Measurements from ENCODE around the gene ZNF32. TPM values are rescaled to one million over a fixed set of nuclear protein-coding genes. Genes with fewer than 3 reads are reported as not detected.
A peak's percentile ranks its signal among the peaks of the same experiment; 100 is the strongest.

ZNF32 gene
- total and polyA plus RNA-seq, 3 experiments from 2014 or later: 17.4 to 86.3 (median 17.7) TPM

DNA sequence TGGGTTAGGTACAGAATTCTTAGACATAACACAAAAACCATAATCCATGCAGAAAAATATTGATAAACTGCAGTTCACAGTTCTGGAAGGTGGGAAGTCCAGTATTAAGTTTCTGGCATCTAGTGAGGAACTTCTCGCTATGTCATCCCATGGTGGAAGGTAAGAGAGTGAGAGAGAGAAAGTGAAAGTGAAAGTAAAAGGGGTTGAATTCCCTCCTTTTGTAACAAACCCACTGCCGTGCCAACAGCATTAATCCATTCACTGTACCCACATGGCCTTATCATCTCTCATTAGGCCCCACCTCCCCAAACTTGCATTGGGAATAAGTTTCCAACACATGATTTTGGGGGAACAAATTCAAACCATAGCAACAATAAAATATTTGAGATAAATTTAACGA, 25.3 kb downstream of the ZNF32 start:
- peaks cover 12 to 15% (median 15%) of the 10 kb centered on the region in 3 donors for H3K4me1 Mint-ChIP-seq
- peak in 1 of 5 donors; percentile 18 for DNase-seq
- H3K9me3 Mint-ChIP-seq: peaks cover 11 to 33% (median 16%) of the 10 kb centered on the region in 5 donors
- Histone ChIP-seq H3K4me1 (ENCODE audit: insufficient read depth, low read length) (no peaks in the 10 kb centered on the region), H3K27ac (ENCODE audit: low read depth, low read length) (no peak overlapping the region), H3K36me3 (ENCODE audit: insufficient read depth, low read length) (no peaks in the 10 kb centered on the region), H3K9me3 (ENCODE audit: low read length) (no peaks in the 10 kb centered on the region), H3K27me3 (ENCODE audit: insufficient read depth, low read length, poor library complexity, severe bottlenecking) (no peaks in the 10 kb centered on the region), H3K4me3 (ENCODE audit: low read length) (peak overlapping the region; percentile 14)
- ChIA-PET CTCF (no interaction called here), POLR2A (no interaction called here)
- H3K27ac Mint-ChIP-seq: peak overlapping the region in 6 of 8 donors; percentile 10 to 85 (median 50)
- peaks cover 1 to 22% (median 5%) of the 10 kb centered on the region in 3 donors for H3K36me3 Mint-ChIP-seq
- H3K4me3 Mint-ChIP-seq: peak overlapping the region; percentile 58 to 79 (median 68)
- H3K27me3 Mint-ChIP-seq: no peaks in the 10 kb centered on the region

DNA sequence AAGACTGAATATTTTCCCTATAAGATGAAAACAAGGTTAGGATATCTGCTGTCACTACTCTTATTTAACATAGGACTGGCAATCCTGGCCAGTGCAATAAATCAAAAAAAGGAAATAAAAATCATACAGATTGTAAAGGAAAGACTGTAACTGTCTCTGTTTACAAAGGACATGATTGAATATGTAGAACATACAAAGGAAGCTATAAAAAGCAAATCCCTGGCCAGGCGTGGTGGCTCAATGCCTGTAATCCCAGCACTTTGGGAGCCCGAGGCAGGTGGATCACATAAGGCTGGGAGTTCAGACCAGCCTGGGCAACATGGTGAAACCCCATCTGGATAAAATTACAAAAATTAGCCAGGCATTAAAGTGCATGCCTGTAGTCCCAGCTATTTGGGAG, 26.6 kb downstream of the ZNF32 start:
- Histone ChIP-seq H3K4me1 (ENCODE audit: insufficient read depth, low read length) (no peaks in the 10 kb centered on the region), H3K36me3 (ENCODE audit: insufficient read depth, low read length) (no peaks in the 10 kb centered on the region), H3K27me3 (ENCODE audit: insufficient read depth, low read length, poor library complexity, severe bottlenecking) (no peaks in the 10 kb centered on the region), H3K27ac (ENCODE audit: low read depth, low read length) (no peak overlapping the region), H3K9me3 (ENCODE audit: low read length) (peaks cover 9% of the 10 kb centered on the region), H3K4me3 (ENCODE audit: low read length) (no peak overlapping the region)
- Mint-ChIP-seq H3K36me3 (peaks cover 2 to 27% (median 9%) of the 10 kb centered on the region in 3 donors), H3K27me3 (no peaks in the 10 kb centered on the region), H3K9me3 (peaks cover 14 to 44% (median 25%) of the 10 kb centered on the region in 5 donors), H3K4me1 (peaks cover 12 to 15% (median 15%) of the 10 kb centered on the region in 3 donors), H3K4me3 (peak overlapping the region in 4 of 7 donors; percentile 1 to 60 (median 18)), H3K27ac (no peak overlapping the region)
- ChIA-PET POLR2A (no interaction called here), CTCF (no interaction called here)
- DNase-seq: no peak

DNA sequence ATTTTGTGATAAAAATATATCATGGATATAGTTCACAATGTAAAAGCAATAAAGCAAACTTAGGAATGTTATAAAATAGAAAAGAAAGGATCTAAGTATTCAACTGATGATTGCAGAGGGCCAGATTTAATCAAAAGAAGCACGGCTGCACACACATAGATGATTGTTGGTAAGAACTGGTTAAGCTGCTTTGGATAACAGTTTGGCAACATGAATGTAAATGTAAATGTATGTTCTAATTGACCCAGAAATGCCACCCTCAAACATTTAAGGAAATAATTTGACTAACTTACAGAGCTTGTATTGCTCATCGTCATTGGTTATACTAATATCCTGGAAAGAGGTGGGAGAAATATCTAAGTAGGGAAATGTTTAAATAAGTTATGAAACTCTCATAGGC, 29.3 kb downstream of the ZNF32 start:
- Mint-ChIP-seq H3K27ac (no peak overlapping the region), H3K4me1 (peaks cover 12 to 15% (median 15%) of the 10 kb centered on the region in 3 donors), H3K4me3 (no peak overlapping the region), H3K9me3 (peaks cover 28 to 68% (median 48%) of the 10 kb centered on the region in 5 donors), H3K27me3 (no peaks in the 10 kb centered on the region), H3K36me3 (peaks cover 24 to 54% (median 32%) of the 10 kb centered on the region in 3 donors)
- no peaks in the 10 kb centered on the region for H3K27me3 ChIP-seq (ENCODE audit: insufficient read depth, low read length, poor library complexity, severe bottlenecking)
- H3K4me3 ChIP-seq (ENCODE audit: low read length): no peak overlapping the region
- ChIA-PET CTCF (no interaction called here), POLR2A (no interaction called here)
- DNase-seq: no peak
- peaks cover 23% of the 10 kb centered on the region for H3K9me3 ChIP-seq (ENCODE audit: low read length)
- H3K27ac ChIP-seq (ENCODE audit: low read depth, low read length): no peak overlapping the region
- peaks cover 13% of the 10 kb centered on the region for H3K36me3 ChIP-seq (ENCODE audit: insufficient read depth, low read length)
- H3K4me1 ChIP-seq (ENCODE audit: insufficient read depth, low read length): no peaks in the 10 kb centered on the region

DNA sequence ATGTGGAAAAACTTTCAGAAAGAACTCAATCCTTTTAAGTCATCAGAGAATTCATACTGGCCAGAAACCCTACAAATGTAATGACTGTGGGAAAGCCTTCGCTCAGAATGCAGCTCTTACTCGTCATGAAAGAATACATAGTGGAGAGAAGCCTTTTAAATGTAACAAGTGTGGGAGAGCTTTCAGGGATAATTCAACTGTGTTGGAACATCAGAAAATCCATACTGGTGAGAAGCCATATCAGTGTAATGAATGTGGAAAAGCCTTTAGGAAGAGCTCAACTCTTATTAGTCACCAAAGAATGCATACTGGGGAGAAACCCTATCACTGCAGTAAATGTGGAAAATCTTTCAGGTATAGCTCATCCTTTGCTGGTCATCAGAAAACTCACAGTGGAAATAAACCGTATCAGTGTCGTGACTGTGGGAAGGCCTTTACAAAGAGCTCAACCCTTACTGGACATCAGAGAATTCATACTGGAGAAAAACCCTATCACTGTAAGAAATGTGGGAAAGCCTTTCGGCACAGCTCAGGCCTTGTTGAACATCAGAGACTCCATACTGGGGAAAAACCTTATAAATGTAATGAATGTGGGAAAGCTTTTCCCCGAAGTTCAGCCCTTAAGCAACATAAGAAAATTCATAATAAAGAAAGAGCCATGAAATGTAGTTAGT, 31.8 kb downstream of the ZNF32 start:
- ChIA-PET CTCF (interaction anchor here (1.3 kb wide), 1 partner anchor 74 kb away, joined by 3 read pairs; no protein-coding TSS in a partner anchor), POLR2A (interaction anchor here (0.5 kb wide), 1 partner anchor 386 kb away, joined by 3 read pairs; no protein-coding TSS in a partner anchor)
- Histone ChIP-seq H3K9me3 (ENCODE audit: low read length) (peaks cover 23% of the 10 kb centered on the region), H3K4me1 (ENCODE audit: insufficient read depth, low read length) (no peaks in the 10 kb centered on the region), H3K4me3 (ENCODE audit: low read length) (no peak overlapping the region), H3K27me3 (ENCODE audit: insufficient read depth, low read length, poor library complexity, severe bottlenecking) (no peaks in the 10 kb centered on the region), H3K36me3 (ENCODE audit: insufficient read depth, low read length) (peaks cover 13% of the 10 kb centered on the region), H3K27ac (ENCODE audit: low read depth, low read length) (no peak overlapping the region)
- Mint-ChIP-seq H3K4me1 (peaks cover 0 to 2% (median 0%) of the 10 kb centered on the region in 3 donors), H3K9me3 (peaks cover 24 to 62% (median 51%) of the 10 kb centered on the region in 5 donors), H3K4me3 (no peak overlapping the region), H3K27me3 (no peaks in the 10 kb centered on the region), H3K27ac (no peak overlapping the region), H3K36me3 (peaks cover 35 to 74% (median 55%) of the 10 kb centered on the region in 3 donors)
- no peak for DNase-seq

DNA sequence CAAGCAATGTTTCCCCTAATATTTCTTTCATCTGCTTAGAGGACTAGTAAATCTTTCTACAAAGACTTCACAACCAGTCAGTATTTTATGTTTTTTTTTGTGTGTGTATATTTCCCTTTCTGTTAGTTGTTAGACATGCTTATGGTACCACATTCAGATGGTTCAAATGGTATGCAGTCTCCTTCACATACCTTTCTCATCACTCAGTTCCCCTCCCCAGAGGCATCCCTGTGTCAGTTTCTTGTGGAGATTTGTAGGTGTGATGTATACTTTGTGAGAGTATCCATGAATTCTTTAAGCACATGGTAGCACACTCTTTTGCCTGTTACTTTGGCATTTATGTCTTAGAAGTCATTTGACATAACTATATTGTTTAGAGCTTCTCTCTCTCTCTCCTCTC, 38.0 kb downstream of the ZNF32 start:
- H3K27me3 Mint-ChIP-seq: no peaks in the 10 kb centered on the region
- peaks cover 29 to 38% (median 32%) of the 10 kb centered on the region in 3 donors for H3K4me1 Mint-ChIP-seq
- Histone ChIP-seq H3K9me3 (ENCODE audit: low read length) (no peaks in the 10 kb centered on the region), H3K27me3 (ENCODE audit: insufficient read depth, low read length, poor library complexity, severe bottlenecking) (no peaks in the 10 kb centered on the region), H3K27ac (ENCODE audit: low read depth, low read length) (no peak overlapping the region), H3K36me3 (ENCODE audit: insufficient read depth, low read length) (peaks cover under 1% of the 10 kb centered on the region), H3K4me1 (ENCODE audit: insufficient read depth, low read length) (peaks cover 13% of the 10 kb centered on the region), H3K4me3 (ENCODE audit: low read length) (no peak overlapping the region)
- peak overlapping the region in 1 of 7 donors; percentile 55 for H3K4me3 Mint-ChIP-seq
- peak overlapping the region in 1 of 8 donors; percentile 27 for H3K27ac Mint-ChIP-seq
- H3K36me3 Mint-ChIP-seq: peaks cover 33 to 62% (median 54%) of the 10 kb centered on the region in 3 donors
- no peak for DNase-seq
- ChIA-PET POLR2A (no interaction called here), CTCF (no interaction called here)
- peaks cover under 1 to 13% (median 10%) of the 10 kb centered on the region in 5 donors for H3K9me3 Mint-ChIP-seq

DNA sequence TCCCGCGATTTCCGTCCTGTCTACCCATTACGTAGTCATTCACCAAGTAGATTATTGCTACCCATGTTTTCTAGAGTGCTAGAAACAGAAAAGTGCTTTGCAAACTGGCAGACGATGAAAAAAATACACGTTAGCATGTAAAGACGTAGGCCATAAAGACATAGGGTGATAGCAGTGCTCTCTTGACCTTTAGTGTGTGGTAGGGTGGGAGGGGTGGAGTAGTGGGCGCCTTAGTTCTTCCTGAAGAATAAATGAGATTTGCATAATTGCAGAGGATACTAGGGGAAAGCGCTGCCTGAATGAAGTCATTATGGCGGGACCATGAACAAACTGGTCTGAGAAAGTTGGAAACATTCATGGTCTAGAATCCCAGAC, 41.5 kb downstream of the ZNF32 start:
- no peaks in the 10 kb centered on the region for H3K27me3 ChIP-seq (ENCODE audit: insufficient read depth, low read length, poor library complexity, severe bottlenecking)
- H3K36me3 ChIP-seq (ENCODE audit: insufficient read depth, low read length): no peaks in the 10 kb centered on the region
- DNase-seq: no peak
- Mint-ChIP-seq H3K9me3 (peaks cover 0 to 2% (median 0%) of the 10 kb centered on the region in 5 donors), H3K27ac (peak overlapping the region; percentile 54 to 85 (median 70)), H3K4me1 (peaks cover 29 to 42% (median 33%) of the 10 kb centered on the region in 3 donors), H3K27me3 (no peaks in the 10 kb centered on the region), H3K4me3 (peak overlapping the region; percentile 78 to 91 (median 83)), H3K36me3 (peaks cover 14 to 33% (median 22%) of the 10 kb centered on the region in 3 donors)
- ChIA-PET CTCF (no interaction called here), POLR2A (interaction anchor here (1.1 kb wide), 1 partner anchor 33 kb away, joined by 5 read pairs; the partner anchor contains the start of gene ZNF239)
- no peaks in the 10 kb centered on the region for H3K9me3 ChIP-seq (ENCODE audit: low read length)
- H3K27ac ChIP-seq (ENCODE audit: low read depth, low read length): no peak overlapping the region
- H3K4me3 ChIP-seq (ENCODE audit: low read length): peak overlapping the region; percentile 72
- peaks cover 13% of the 10 kb centered on the region for H3K4me1 ChIP-seq (ENCODE audit: insufficient read depth, low read length)

DNA sequence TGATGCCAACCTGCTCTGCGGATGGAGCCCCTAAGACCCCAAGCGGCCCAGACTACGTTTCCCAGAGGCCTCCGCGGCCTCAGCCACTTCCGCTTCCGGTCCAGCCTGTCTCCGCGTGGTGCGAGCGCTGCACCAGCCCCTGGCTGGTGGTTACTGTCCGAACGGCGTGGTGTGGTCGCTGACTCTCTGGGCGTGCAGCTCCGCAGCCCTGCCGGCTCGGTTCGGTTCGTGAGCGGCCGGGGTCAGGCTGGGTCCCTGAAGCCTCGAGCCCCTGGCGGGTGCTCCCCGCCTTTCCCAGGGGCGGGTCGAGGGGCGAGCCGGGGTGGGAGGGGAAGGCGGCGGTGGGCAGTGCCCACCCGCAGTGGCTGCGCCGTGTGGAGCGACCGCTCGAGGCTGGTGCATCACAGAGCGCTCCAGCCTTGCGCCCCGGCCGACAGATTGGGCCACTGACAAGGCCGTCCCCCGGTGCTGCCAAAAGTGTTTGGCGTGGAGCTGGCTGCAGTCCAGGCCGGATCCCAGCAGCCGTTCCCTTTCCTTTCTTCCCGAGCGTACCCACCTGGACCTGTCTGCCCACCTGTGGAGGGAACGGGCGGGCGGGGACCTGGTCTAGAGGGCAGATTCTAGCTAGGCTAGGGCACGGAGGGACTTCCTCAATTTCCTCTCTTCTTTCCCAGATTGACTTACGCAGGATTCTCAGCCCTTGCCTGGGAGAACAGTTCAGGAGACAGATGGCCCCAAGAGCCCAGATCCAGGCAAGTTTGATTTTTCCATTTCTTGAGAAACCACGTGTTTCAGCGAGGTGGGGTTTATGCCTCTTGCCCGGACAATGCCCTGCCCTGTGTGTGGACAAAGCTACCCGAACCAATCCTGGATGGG, 42.1 kb downstream of the ZNF32 start, which contains the start of gene ZNF485:
Gene ZNF485, plus strand, starts transcription at position 116 of the 876 bp plus-strand sequence. Its CDS starts 613 bp downstream, at position 729.
- H3K36me3 ChIP-seq (ENCODE audit: insufficient read depth, low read length): no peaks in the 10 kb centered on the region
- no peaks in the 10 kb centered on the region for H3K9me3 ChIP-seq (ENCODE audit: low read length)
- peak within 1 kb of the TSS; percentile 72 for H3K4me3 ChIP-seq (ENCODE audit: low read length)
- peaks cover 14 to 28% (median 16%) of the 10 kb centered on the region in 3 donors for H3K36me3 Mint-ChIP-seq
- peak within 1 kb of the TSS; percentile 62 to 88 (median 73) for H3K27ac Mint-ChIP-seq
- peak within 1 kb of the TSS; percentile 51 for H3K27ac ChIP-seq (ENCODE audit: low read depth, low read length)
- H3K4me1 Mint-ChIP-seq: peaks cover 29 to 42% (median 33%) of the 10 kb centered on the region in 3 donors
- no peaks in the 10 kb centered on the region for H3K9me3 Mint-ChIP-seq
- H3K27me3 ChIP-seq (ENCODE audit: insufficient read depth, low read length, poor library complexity, severe bottlenecking): no peaks in the 10 kb centered on the region
- CTCF ChIA-PET: interaction anchor here (1.3 kb wide), 1 partner anchor 83 kb away, joined by 4 read pairs; no protein-coding TSS in a partner anchor
- H3K27me3 Mint-ChIP-seq: no peaks in the 10 kb centered on the region
- peak within 1 kb of the TSS; percentile 78 to 91 (median 83) for H3K4me3 Mint-ChIP-seq
- POLR2A ChIA-PET: interaction anchor here (1.1 kb wide), 1 partner anchor 32 kb away, joined by 5 read pairs; the partner anchor contains the start of gene ZNF239
- H3K4me1 ChIP-seq (ENCODE audit: insufficient read depth, low read length): peaks cover 13% of the 10 kb centered on the region
- DNase-seq: peak; percentile 38 to 76 (median 54)

Data from CD8-positive, alpha-beta memory T cell (primary cell).